WTC11 (cell line): ENCODE results near the gene CD101. TPM values are rescaled to one million over a fixed set of nuclear protein-coding genes. Genes with fewer than 3 reads are reported as not detected.

Experiments used
- ATAC-seq: fragments of 200-7000 bp; cut with Tn5 transposase; 2 replicates; pipeline ENCODE4 v1.10.0; 2021; ENCODE audit warnings: mild to moderate bottlenecking, moderate library complexity
- CTCF ChIA-PET: fragments of 300-600 bp; sonication (Branson Sonifier 250); formaldehyde crosslinking; loops from one replicate; lab custom pipeline; 2021; ENCODE audit warnings: antibody characterized with exemption; lab: Charles Lee
- POLR2A ChIA-PET: fragments of 350-600 bp; sonication (Branson Sonifier 250); formaldehyde crosslinking; loops from one replicate; lab custom pipeline; 2021; ENCODE audit warnings: antibody characterized with exemption; lab: Charles Lee
- DNase-seq: peaks from one replicate; pipeline ENCODE4 v3.0.0; 2021; ENCODE audit warnings: low spot score
- H3K27ac Mint-ChIP-seq: 2 replicates; pipeline ENCODE4 v1.8.0; 2021; ENCODE audit warnings: mixed read lengths
- H3K27me3 Mint-ChIP-seq: 2 replicates; pipeline ENCODE4 v1.8.0; 2021; ENCODE audit warnings: low read depth, mild to moderate bottlenecking, moderate library complexity, mixed read lengths
- H3K36me3 Mint-ChIP-seq: 2 replicates; pipeline ENCODE4 v1.8.0; 2021; ENCODE audit warnings: mixed read lengths
- H3K4me1 Mint-ChIP-seq: 2 replicates; pipeline ENCODE4 v1.8.0; 2022; ENCODE audit warnings: mixed read lengths
- H3K4me3 Mint-ChIP-seq: 2 replicates; pipeline ENCODE4 v1.8.0; 2021; ENCODE audit warnings: mild to moderate bottlenecking, moderate library complexity, mixed read lengths
- H3K9me3 Mint-ChIP-seq: 2 replicates; pipeline ENCODE4 v1.8.0; 2021; ENCODE audit warnings: mixed read lengths
- ATF6 ChIP-seq: sonication (generic); formaldehyde crosslinking; IDR thresholded peaks from 2 replicates; pipeline ENCODE4 v1.8.1; 2023; ENCODE audit warnings: mild to moderate bottlenecking, missing genetic modification reagents
- CREB1 ChIP-seq: sonication (generic); formaldehyde crosslinking; IDR thresholded peaks from 2 replicates; pipeline ENCODE4 v1.8.0; 2023; ENCODE audit warnings: mild to moderate bottlenecking, missing genetic modification reagents
- ESRRA ChIP-seq: sonication (generic); formaldehyde crosslinking; IDR thresholded peaks from 2 replicates; pipeline ENCODE4 v1.8.1; 2022; ENCODE audit warnings: mild to moderate bottlenecking, missing genetic modification reagents, borderline replicate concordance
- FOXJ3 ChIP-seq: sonication (generic); formaldehyde crosslinking; IDR thresholded peaks from 2 replicates; pipeline ENCODE4 v1.9.0; 2021; ENCODE audit warnings: missing genetic modification reagents, mild to moderate bottlenecking, borderline replicate concordance
- GABPB1 ChIP-seq: sonication (generic); formaldehyde crosslinking; IDR thresholded peaks from 2 replicates; pipeline ENCODE4 v1.8.1; 2023; ENCODE audit warnings: mild to moderate bottlenecking, missing genetic modification reagents
- GRHL2 ChIP-seq: fragments of 250-450 bp; sonication (Bioruptor Pico); IDR thresholded peaks from 2 replicates; pipeline ENCODE4 v1.8.0; 2022; ENCODE audit warnings: mild to moderate bottlenecking, moderate library complexity; ENCODE audit not compliant: insufficient replicate concordance, severe bottlenecking
- GTF2I ChIP-seq: fragments of 250-450 bp; sonication (Bioruptor Pico); conservative IDR thresholded peaks from 2 replicates; pipeline ENCODE4 v1.4.0; 2021; ENCODE audit warnings: mild to moderate bottlenecking
- HMGA2 ChIP-seq: fragments of 250-450 bp; sonication (Bioruptor Pico); IDR thresholded peaks from 2 replicates; pipeline ENCODE4 v1.4.0; 2021; ENCODE audit warnings: mild to moderate bottlenecking, moderate library complexity
- HMGXB4 ChIP-seq: sonication (generic); formaldehyde crosslinking; IDR thresholded peaks from 2 replicates; pipeline ENCODE4 v1.8.1; 2023; ENCODE audit warnings: mild to moderate bottlenecking, moderate library complexity, missing genetic modification reagents
- IRF2 ChIP-seq: sonication (generic); formaldehyde crosslinking; IDR thresholded peaks from 2 replicates; pipeline ENCODE4 v1.8.0; 2022; ENCODE audit warnings: low read depth, missing genetic modification reagents, borderline replicate concordance
- PRRX2 ChIP-seq: fragments of 250-450 bp; sonication (Bioruptor Pico); IDR thresholded peaks from 2 replicates; pipeline ENCODE4 v1.8.0; 2021; ENCODE audit warnings: mild to moderate bottlenecking
- SOX15 ChIP-seq: fragments of 250-450 bp; sonication (Bioruptor Pico); IDR thresholded peaks from 2 replicates; pipeline ENCODE4 v1.9.0; 2021; ENCODE audit warnings: mild to moderate bottlenecking
- ZBTB21 ChIP-seq: sonication (generic); formaldehyde crosslinking; IDR thresholded peaks from 2 replicates; pipeline ENCODE4 v1.8.1; 2023; ENCODE audit warnings: mild to moderate bottlenecking, missing genetic modification reagents, borderline replicate concordance
- ZNF317 ChIP-seq: sonication (generic); formaldehyde crosslinking; IDR thresholded peaks from 2 replicates; pipeline ENCODE4 v1.8.1; 2023; ENCODE audit warnings: low read depth, mild to moderate bottlenecking, moderate library complexity, missing genetic modification reagents, borderline replicate concordance
- ZNF396 ChIP-seq: fragments of 250-450 bp; sonication (Bioruptor Pico); IDR thresholded peaks from 2 replicates; pipeline ENCODE4 v1.8.0; 2021; ENCODE audit warnings: mild to moderate bottlenecking, moderate library complexity, borderline replicate concordance
- ZNF416 ChIP-seq: fragments of 250-450 bp; sonication (Bioruptor Pico); IDR thresholded peaks from 2 replicates; pipeline ENCODE4 v1.9.0; 2021; ENCODE audit warnings: mild to moderate bottlenecking, inconsistent platforms
- total RNA-seq: library from RNA; stranded (reverse); gene quantifications from 3 replicates; pipeline ENCODE4 v1.2.3, GENCODE V29; 2021
- TF ChIP-seq, protein P1 (sequence below): sonication (generic); formaldehyde crosslinking; IDR thresholded peaks from 2 replicates; pipeline ENCODE4 v1.8.1; 2023; ENCODE audit warnings: mild to moderate bottlenecking, missing genetic modification reagents, moderate library complexity
- TF ChIP-seq, protein P2 (sequence below): sonication (generic); formaldehyde crosslinking; IDR thresholded peaks from 2 replicates; pipeline ENCODE4 v1.8.1; 2023; ENCODE audit warnings: mild to moderate bottlenecking, missing genetic modification reagents, borderline replicate concordance
- TF ChIP-seq, protein P3 (sequence below): sonication (generic); formaldehyde crosslinking; IDR thresholded peaks from 2 replicates; pipeline ENCODE4 v1.8.1; 2022; ENCODE audit warnings: low read depth, mild to moderate bottlenecking, moderate library complexity, missing genetic modification reagents, borderline replicate concordance

The CD101 gene
- total RNA-seq, 1 experiment from 2014 or later = 1.4 TPM

- Mint-ChIP-seq H3K4me1 (peaks cover 36% of the 10 kb centered on the region), H3K9me3 (peaks cover 9% of the 10 kb centered on the region), H3K36me3 (no peaks in the 10 kb centered on the region), H3K27ac (no peak overlapping the region), H3K4me3 (no peak overlapping the region), H3K27me3 (no peaks in the 10 kb centered on the region)
- no peak for ATAC-seq
- ChIA-PET POLR2A (interaction anchor here (0.5 kb wide), 1 partner anchor 67 kb away, joined by 3 read pairs; no protein-coding TSS in a partner anchor), CTCF (no interaction called here)
- TF ChIP-seq ZNF416 (CRISPR knock-in tag) (no peak), CREB1 (CRISPR knock-in tag) (no peak), GTF2I (CRISPR knock-in tag) (no peak), FOXJ3 (no peak), SOX15 (CRISPR knock-in tag) (no peak), ESRRA (CRISPR knock-in tag) (no peak), HMGA2 (CRISPR knock-in tag) (no peak), ZBTB21 (no peak), ZNF396 (no peak), PRRX2 (no peak), HMGXB4 (no peak), IRF2 (CRISPR knock-in tag) (no peak), GRHL2 (no peak), GABPB1 (no peak), ATF6 (CRISPR knock-in tag) (no peak), ZNF317 (no peak)
- TF ChIP-seq, protein P1, sequence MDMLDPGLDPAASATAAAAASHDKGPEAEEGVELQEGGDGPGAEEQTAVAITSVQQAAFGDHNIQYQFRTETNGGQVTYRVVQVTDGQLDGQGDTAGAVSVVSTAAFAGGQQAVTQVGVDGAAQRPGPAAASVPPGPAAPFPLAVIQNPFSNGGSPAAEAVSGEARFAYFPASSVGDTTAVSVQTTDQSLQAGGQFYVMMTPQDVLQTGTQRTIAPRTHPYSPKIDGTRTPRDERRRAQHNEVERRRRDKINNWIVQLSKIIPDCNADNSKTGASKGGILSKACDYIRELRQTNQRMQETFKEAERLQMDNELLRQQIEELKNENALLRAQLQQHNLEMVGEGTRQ (CRISPR knock-in tag) = no peak
- TF ChIP-seq, protein P2, sequence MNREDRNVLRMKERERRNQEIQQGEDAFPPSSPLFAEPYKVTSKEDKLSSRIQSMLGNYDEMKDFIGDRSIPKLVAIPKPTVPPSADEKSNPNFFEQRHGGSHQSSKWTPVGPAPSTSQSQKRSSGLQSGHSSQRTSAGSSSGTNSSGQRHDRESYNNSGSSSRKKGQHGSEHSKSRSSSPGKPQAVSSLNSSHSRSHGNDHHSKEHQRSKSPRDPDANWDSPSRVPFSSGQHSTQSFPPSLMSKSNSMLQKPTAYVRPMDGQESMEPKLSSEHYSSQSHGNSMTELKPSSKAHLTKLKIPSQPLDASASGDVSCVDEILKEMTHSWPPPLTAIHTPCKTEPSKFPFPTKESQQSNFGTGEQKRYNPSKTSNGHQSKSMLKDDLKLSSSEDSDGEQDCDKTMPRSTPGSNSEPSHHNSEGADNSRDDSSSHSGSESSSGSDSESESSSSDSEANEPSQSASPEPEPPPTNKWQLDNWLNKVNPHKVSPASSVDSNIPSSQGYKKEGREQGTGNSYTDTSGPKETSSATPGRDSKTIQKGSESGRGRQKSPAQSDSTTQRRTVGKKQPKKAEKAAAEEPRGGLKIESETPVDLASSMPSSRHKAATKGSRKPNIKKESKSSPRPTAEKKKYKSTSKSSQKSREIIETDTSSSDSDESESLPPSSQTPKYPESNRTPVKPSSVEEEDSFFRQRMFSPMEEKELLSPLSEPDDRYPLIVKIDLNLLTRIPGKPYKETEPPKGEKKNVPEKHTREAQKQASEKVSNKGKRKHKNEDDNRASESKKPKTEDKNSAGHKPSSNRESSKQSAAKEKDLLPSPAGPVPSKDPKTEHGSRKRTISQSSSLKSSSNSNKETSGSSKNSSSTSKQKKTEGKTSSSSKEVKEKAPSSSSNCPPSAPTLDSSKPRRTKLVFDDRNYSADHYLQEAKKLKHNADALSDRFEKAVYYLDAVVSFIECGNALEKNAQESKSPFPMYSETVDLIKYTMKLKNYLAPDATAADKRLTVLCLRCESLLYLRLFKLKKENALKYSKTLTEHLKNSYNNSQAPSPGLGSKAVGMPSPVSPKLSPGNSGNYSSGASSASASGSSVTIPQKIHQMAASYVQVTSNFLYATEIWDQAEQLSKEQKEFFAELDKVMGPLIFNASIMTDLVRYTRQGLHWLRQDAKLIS (CRISPR knock-in tag) = no peak
- TF ChIP-seq, protein P3, sequence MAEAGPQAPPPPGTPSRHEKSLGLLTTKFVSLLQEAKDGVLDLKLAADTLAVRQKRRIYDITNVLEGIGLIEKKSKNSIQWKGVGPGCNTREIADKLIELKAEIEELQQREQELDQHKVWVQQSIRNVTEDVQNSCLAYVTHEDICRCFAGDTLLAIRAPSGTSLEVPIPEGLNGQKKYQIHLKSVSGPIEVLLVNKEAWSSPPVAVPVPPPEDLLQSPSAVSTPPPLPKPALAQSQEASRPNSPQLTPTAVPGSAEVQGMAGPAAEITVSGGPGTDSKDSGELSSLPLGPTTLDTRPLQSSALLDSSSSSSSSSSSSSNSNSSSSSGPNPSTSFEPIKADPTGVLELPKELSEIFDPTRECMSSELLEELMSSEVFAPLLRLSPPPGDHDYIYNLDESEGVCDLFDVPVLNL (CRISPR knock-in tag) = no peak
- no peak for DNase-seq
Measured at GRCh38 chr1:116999596-116999995, 2.0 kb upstream of the CD101 start.
